ENCODE measurements around the gene SYT1. TPM values are rescaled to one million over a fixed set of nuclear protein-coding genes. Genes with fewer than 3 reads are reported as not detected.

Gene SYT1
- total and polyA plus RNA-seq, 2 experiments from 2014 or later, result 48.7 to 51.7 TPM

- Mint-ChIP-seq H3K27ac (no peak overlapping the region), H3K9me3 (no peaks in the 10 kb centered on the region; the same call in 1 of the 3 replicates), H3K27me3 (ENCODE audit: insufficient read depth, low read depth, poor library complexity) (no peaks in the 10 kb centered on the region), H3K4me3 (no peak overlapping the region), H3K4me1 (no peaks in the 10 kb centered on the region), H3K36me3 (ENCODE audit: low read depth) (no peaks in the 10 kb centered on the region; the same call in 2 of the 3 replicates)
- Histone ChIP-seq H3K27me3 (ENCODE audit: insufficient read depth) (no peaks in the 10 kb centered on the region), H3K79me2 (replicated peaks; ENCODE audit: insufficient read depth) (no peaks in the 10 kb centered on the region), H2AFZ (no peak overlapping the region), H3K4me3 (no peak overlapping the region), H3K9me2 (ENCODE audit: insufficient read depth) (no peaks in the 10 kb centered on the region), H3K4me2 (no peak overlapping the region), H3F3A (replicated peaks; ENCODE audit: low read depth) (no peaks in the 10 kb centered on the region), H4K20me1 (replicated peaks; ENCODE audit: insufficient read depth) (no peaks in the 10 kb centered on the region), H3K27ac (ENCODE audit: low read depth) (no peak overlapping the region; the same call in 1 of the 2 replicates), H3K4me1 (ENCODE audit: insufficient read depth) (no peaks in the 10 kb centered on the region), H3K36me3 (ENCODE audit: insufficient read depth) (no peaks in the 10 kb centered on the region)
- no peak for TF ChIP-seq POLR2AphosphoS5 (IDR thresholded peaks at IDR 0.05; ENCODE audit: low read depth)
- no peak for TF ChIP-seq EZH2phosphoT487 (IDR thresholded peaks at IDR 0.05; ENCODE audit: unreplicated experiment)
- TF ChIP-seq ZNF114 (CRISPR knock-in tag; IDR thresholded peaks at IDR 0.05), result no peak
- TF ChIP-seq CTCF (conservative IDR thresholded peaks at IDR 0.05; ENCODE audit: low read depth in 2 of 2), result no peak
- TF ChIP-seq JUNB (IDR thresholded peaks at IDR 0.05; ENCODE audit: unreplicated experiment), result no peak
- no peak for TF ChIP-seq ZNF331 (CRISPR knock-in tag; IDR thresholded peaks at IDR 0.05; ENCODE audit: low read depth)
- TF ChIP-seq ETS1 (IDR thresholded peaks at IDR 0.05), result no peak
- no peak for TF ChIP-seq ZNF462 (CRISPR knock-in tag; IDR thresholded peaks at IDR 0.05)
- TF ChIP-seq CREB1 (CRISPR knock-in tag; IDR thresholded peaks at IDR 0.05; ENCODE audit: low read depth), result no peak
- no peak for TF ChIP-seq STAT1 (IDR thresholded peaks at IDR 0.05; ENCODE audit: unreplicated experiment)
- DNase-seq (ENCODE audit: low spot score) (no peak), ATAC-seq (no peak)
These were observed 529.3 kb downstream of the SYT1 start for GRCh38 chr12:79393842-79394241.
